ENCODE data around the gene TSEN34.

- TF ChIP-seq CTCF (IDR thresholded peaks at IDR 0.05), result no peak
- TF ChIP-seq POLR2A (IDR thresholded peaks at IDR 0.05), result no peak
- no peak for TF ChIP-seq POLR2AphosphoS5 (IDR thresholded peaks at IDR 0.05)
These were observed 8.3 kb downstream of the TSEN34 start for GRCh38 chr19:54199401-54199800.

All from stomach (tissue), 4 donors.